NCI-H146 treated with DMSO at 0.1 percent for 48 hours (cell line): ENCODE measurements around the gene SULT6B1.

Source experiments
- DNase-seq: peaks from one replicate; lab custom pipeline; 2025; ENCODE audit not compliant: unreplicated experiment; lab: John Stamatoyannopoulos, UW

The SULT6B1 gene

DNA sequence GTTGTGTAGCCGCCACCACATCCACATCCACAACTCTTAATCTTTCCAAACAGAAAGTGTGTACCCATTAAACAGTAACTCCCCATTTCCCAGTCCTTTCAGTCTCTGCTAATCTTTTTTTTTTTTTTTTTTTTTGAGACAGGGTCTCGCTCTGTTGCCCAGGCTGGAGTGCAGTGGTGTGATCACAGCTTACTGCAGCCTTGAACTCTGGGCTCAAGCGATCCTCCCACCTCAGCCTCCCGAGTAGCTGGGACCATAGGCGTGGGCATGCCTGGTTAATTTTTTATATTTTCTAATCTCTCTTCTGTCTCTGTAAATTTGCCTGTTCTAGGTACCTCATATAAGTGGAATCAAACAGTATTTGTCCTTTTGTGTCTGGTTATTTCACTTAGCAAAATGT lies 35.2 kb downstream of the SULT6B1 start:
- DNase-seq = no peak

DNA sequence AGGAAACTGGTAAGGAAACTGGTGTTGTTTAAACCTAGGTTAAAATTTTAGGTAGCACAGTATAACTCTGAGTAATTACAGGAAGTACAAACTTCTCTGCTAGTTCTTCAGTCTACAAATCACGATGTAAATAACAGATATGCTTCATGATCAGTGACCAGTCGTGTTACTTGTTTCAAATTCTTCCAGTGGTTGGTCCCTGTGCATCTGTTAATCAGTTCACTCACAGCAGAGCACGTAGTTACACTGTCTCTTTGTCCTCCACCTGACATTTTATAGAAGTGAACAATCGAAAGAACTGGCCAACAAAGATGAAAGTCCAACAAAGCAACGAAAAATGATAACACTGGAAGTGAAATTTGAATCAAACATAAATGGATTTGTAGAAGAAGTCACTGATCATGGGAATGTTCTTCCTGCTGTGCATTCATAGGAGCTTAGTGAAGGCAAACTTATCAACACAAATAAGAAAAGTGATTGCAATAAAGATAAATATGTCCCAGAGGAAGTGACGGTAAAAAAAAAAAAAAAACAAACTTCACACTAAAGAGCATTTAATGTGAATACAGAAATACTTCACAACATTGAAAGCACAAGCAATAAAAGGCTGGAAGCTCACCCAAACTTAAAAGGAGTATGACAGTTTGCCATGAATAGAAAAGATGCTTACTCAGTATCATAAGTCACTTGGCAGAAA lies 38.7 kb downstream of the SULT6B1 start:
- DNase-seq = no peak

GRCh38 chr2:37148325-37148724 lies 40.1 kb downstream of the SULT6B1 start:
- DNase-seq = no peak

DNA sequence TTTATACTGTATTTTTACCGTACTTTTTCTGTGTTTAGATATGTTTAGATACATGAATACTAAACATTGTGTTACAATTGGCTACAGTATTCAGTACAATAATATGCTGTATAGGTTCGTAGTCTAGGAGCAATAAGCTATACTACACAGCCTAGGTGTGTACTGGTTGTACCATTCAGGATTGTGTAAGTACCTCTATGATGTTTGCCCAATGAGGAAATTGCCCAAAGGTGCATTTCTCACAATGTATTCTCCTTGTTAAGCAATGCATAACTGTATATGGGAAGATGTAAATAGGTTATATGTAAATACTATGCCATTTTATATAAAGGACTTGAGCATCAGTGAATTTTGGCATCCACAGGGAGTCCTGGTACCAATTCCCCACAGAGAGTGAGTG lies 42.4 kb downstream of the SULT6B1 start:
- no peak for DNase-seq

GRCh38 chr2:37143974-37144373 lies 44.5 kb downstream of the SULT6B1 start:
- no peak for DNase-seq

DNA sequence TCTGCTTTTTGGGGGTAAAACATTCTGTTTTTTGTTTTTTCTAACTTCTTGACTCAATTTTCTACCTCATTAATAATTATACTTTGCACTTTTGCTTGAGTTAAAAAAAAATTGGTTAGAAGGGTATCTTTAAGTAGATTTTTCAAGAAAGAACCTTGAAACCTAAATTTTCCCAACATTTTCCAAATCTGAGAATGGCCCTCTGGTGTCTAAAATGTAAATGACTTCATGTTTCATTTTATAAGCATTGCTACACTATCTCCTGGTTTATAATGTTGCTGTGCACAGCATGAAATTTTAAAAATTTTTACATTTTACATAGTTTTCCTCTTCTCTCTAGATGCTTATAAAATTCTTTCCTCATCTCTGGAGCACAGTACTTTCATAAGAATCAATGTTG lies 45.9 kb downstream of the SULT6B1 start:
- no peak for DNase-seq

DNA sequence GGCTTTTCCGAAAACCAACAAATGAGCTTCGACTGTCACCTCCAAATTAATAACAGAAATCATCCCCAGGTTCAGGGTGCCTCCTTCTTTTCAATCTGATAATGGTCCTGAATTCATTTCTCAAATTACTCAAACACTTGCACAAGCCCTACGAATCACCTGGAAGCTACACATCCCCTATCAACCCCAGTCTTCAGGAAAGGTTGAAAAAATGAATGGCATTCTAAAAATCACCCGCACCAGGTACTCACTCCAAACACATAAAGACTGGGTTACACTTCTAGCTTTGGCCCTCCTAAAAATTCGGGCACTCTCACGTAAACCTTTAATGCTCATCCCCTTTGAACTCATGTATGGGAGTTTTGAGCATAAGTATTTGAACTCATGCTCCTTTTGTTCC lies 55.6 kb downstream of the SULT6B1 start:
- no peak for DNase-seq

GRCh38 chr2:37125416-37125815 lies 63.1 kb downstream of the SULT6B1 start:
- no peak for DNase-seq

GRCh38 chr2:37119157-37119556 lies 69.3 kb downstream of the SULT6B1 start:
- DNase-seq = no peak
